ENCODE results near the gene DCC.

Gene DCC

GRCh38 chr18:52426041-52426440, 86.0 kb downstream of the DCC start:
- no peak for DNase-seq

- no peak for DNase-seq
Observed at GRCh38 chr18:52426462-52426861, 86.5 kb downstream of the DCC start.

- DNase-seq = no peak
Observed at GRCh38 chr18:52427521-52428175, 87.7 kb downstream of the DCC start.

GRCh38 chr18:52431683-52432082, 91.7 kb downstream of the DCC start:
- DNase-seq = no peak

GRCh38 chr18:52433797-52434196, 93.8 kb downstream of the DCC start:
- no peak for DNase-seq

GRCh38 chr18:52435301-52435700, 95.3 kb downstream of the DCC start:
- DNase-seq = no peak

GRCh38 chr18:52437161-52437560, 97.2 kb downstream of the DCC start:
- no peak for DNase-seq

GRCh38 chr18:52439457-52439856, 99.5 kb downstream of the DCC start:
- DNase-seq = no peak

GRCh38 chr18:52441794-52442193, 101.8 kb downstream of the DCC start:
- no peak for DNase-seq

GRCh38 chr18:52442686-52443085, 102.7 kb downstream of the DCC start:
- no peak for DNase-seq

- DNase-seq = no peak
Observed at GRCh38 chr18:52451256-52451655, 111.3 kb downstream of the DCC start.

GRCh38 chr18:52451851-52452250, 111.9 kb downstream of the DCC start:
- no peak for DNase-seq

- no peak for DNase-seq
Observed at GRCh38 chr18:52452427-52452826, 112.4 kb downstream of the DCC start.

- DNase-seq = no peak
Observed at GRCh38 chr18:52459890-52460289, 119.9 kb downstream of the DCC start.

- DNase-seq = no peak
Observed at GRCh38 chr18:52462853-52463252, 122.9 kb downstream of the DCC start.

- no peak for DNase-seq
Observed at GRCh38 chr18:52465391-52465790, 125.4 kb downstream of the DCC start.

- DNase-seq = no peak
Observed at GRCh38 chr18:52468496-52468895, 128.5 kb downstream of the DCC start.

GRCh38 chr18:52475325-52475724, 135.3 kb downstream of the DCC start:
- DNase-seq = no peak

- no peak for DNase-seq
Observed at GRCh38 chr18:52481116-52481515, 141.1 kb downstream of the DCC start.

- DNase-seq = no peak
Observed at GRCh38 chr18:52484977-52485376, 145.0 kb downstream of the DCC start.

GRCh38 chr18:52486052-52486451, 146.1 kb downstream of the DCC start:
- no peak for DNase-seq

GRCh38 chr18:52489396-52490306, 149.7 kb downstream of the DCC start:
- DNase-seq = no peak

GRCh38 chr18:52496426-52496825, 156.4 kb downstream of the DCC start:
- DNase-seq = no peak

GRCh38 chr18:52499016-52499415, 159.0 kb downstream of the DCC start:
- DNase-seq = no peak
